ACC112 (cell line): ENCODE measurements around the gene SHROOM3.

ENCODE experiments used
- H2AFZ ChIP-seq: fragments of 200-600 bp; sonication (generic); one replicate; pipeline ENCODE4 v1.6.0; 2017; ENCODE audit warnings: antibody characterized with exemption, low read length; ENCODE audit not compliant: unreplicated experiment
- H3K27ac ChIP-seq: fragments of 200-600 bp; sonication (generic); 2 replicates; pipeline ENCODE4 v1.5.1; 2014; ENCODE audit warnings: low read depth, mild to moderate bottlenecking, antibody characterized with exemption, low read length, moderate library complexity
- H3K27me3 ChIP-seq: fragments of 200-600 bp; sonication (generic); 2 replicates; pipeline ENCODE4 v1.6.1; 2014; ENCODE audit warnings: mild to moderate bottlenecking, antibody characterized with exemption, low read length, moderate library complexity, mixed read lengths; ENCODE audit not compliant: insufficient read depth
- H3K36me3 ChIP-seq: fragments of 200-600 bp; sonication (generic); 2 replicates; pipeline ENCODE4 v1.6.1; 2016; ENCODE audit warnings: mild to moderate bottlenecking, antibody characterized with exemption, low read length, moderate library complexity, mixed read lengths; ENCODE audit not compliant: insufficient read depth
- H3K4me1 ChIP-seq: fragments of 200-600 bp; sonication (generic); one replicate; pipeline ENCODE4 v1.6.1; 2016; ENCODE audit warnings: low read length, mixed read lengths; ENCODE audit not compliant: insufficient read depth, unreplicated experiment, control insufficient read depth
- H3K4me3 ChIP-seq: fragments of 200-600 bp; sonication (generic); 2 replicates; pipeline ENCODE4 v1.5.1; 2014; ENCODE audit warnings: mild to moderate bottlenecking, low read depth, low read length
- H3K79me2 ChIP-seq: fragments of 200-600 bp; sonication (generic); one replicate; pipeline ENCODE4 v1.6.0; 2016; ENCODE audit warnings: low read length; ENCODE audit not compliant: control insufficient read depth, unreplicated experiment, insufficient read depth

The SHROOM3 gene

GRCh38 chr4:76434901-76435527 is at the start of gene SHROOM3:
Gene SHROOM3 (plus strand): TSS chr4:76435229. CDS start chr4:76436053, 824 bp downstream.
- Histone ChIP-seq H3K27me3 (peaks cover 32% of the 10 kb centered on the region), H3K36me3 (no peaks in the 10 kb centered on the region), H3K4me3 (peak within 1 kb of the TSS; percentile 36), H2AFZ (peak within 1 kb of the TSS; percentile 45), H3K79me2 (no peaks in the 10 kb centered on the region), H3K4me1 (no peaks in the 10 kb centered on the region), H3K27ac (no peak within 1 kb of the TSS)

GRCh38 chr4:76385974-76386373 is 49.1 kb upstream of the SHROOM3 start:
- no peaks in the 10 kb centered on the region for H3K79me2 ChIP-seq
- H3K4me3 ChIP-seq = no peak overlapping the region
- no peak overlapping the region for H2AFZ ChIP-seq

GRCh38 chr4:76386566-76387305 is 48.3 kb upstream of the SHROOM3 start:
- no peaks in the 10 kb centered on the region for H3K27me3 ChIP-seq
- H3K4me3 ChIP-seq = no peak overlapping the region
- H3K79me2 ChIP-seq = no peaks in the 10 kb centered on the region
- H3K27ac ChIP-seq = no peak overlapping the region
- no peak overlapping the region for H2AFZ ChIP-seq
- H3K4me1 ChIP-seq = no peaks in the 10 kb centered on the region
- no peaks in the 10 kb centered on the region for H3K36me3 ChIP-seq

More at GRCh38 chr4:76385974-76386373, 49.1 kb upstream of the SHROOM3 start:
- H3K36me3 ChIP-seq = no peaks in the 10 kb centered on the region
- no peak overlapping the region for H3K27ac ChIP-seq
- H3K4me1 ChIP-seq = no peaks in the 10 kb centered on the region
- no peaks in the 10 kb centered on the region for H3K27me3 ChIP-seq

- H3K79me2 ChIP-seq = no peaks in the 10 kb centered on the region
- no peak overlapping the region for H2AFZ ChIP-seq
- H3K4me3 ChIP-seq = no peak overlapping the region
- H3K27ac ChIP-seq = no peak overlapping the region
- no peaks in the 10 kb centered on the region for H3K4me1 ChIP-seq
- H3K27me3 ChIP-seq = no peaks in the 10 kb centered on the region
- no peaks in the 10 kb centered on the region for H3K36me3 ChIP-seq
Measured at GRCh38 chr4:76388160-76388908, 46.7 kb upstream of the SHROOM3 start.

GRCh38 chr4:76401654-76402053 is 33.4 kb upstream of the SHROOM3 start:
- Histone ChIP-seq H2AFZ (no peak overlapping the region), H3K4me3 (no peak overlapping the region), H3K79me2 (no peaks in the 10 kb centered on the region), H3K4me1 (no peaks in the 10 kb centered on the region), H3K27me3 (no peaks in the 10 kb centered on the region), H3K36me3 (no peaks in the 10 kb centered on the region), H3K27ac (no peak overlapping the region)

GRCh38 chr4:76406081-76406480 is 28.9 kb upstream of the SHROOM3 start:
- no peaks in the 10 kb centered on the region for H3K36me3 ChIP-seq
- no peak overlapping the region for H2AFZ ChIP-seq
- no peaks in the 10 kb centered on the region for H3K79me2 ChIP-seq
- no peak overlapping the region for H3K4me3 ChIP-seq
- H3K27ac ChIP-seq = no peak overlapping the region
- no peaks in the 10 kb centered on the region for H3K4me1 ChIP-seq
- H3K27me3 ChIP-seq = no peaks in the 10 kb centered on the region

- Histone ChIP-seq H3K79me2 (no peaks in the 10 kb centered on the region), H3K4me1 (no peaks in the 10 kb centered on the region), H3K27me3 (no peaks in the 10 kb centered on the region), H3K4me3 (no peak overlapping the region), H3K27ac (no peak overlapping the region), H3K36me3 (no peaks in the 10 kb centered on the region), H2AFZ (no peak overlapping the region)
Measured at GRCh38 chr4:76407440-76408119, 27.4 kb upstream of the SHROOM3 start.

GRCh38 chr4:76410636-76411035 is 24.4 kb upstream of the SHROOM3 start:
- Histone ChIP-seq H3K4me3 (no peak overlapping the region), H3K27ac (no peak overlapping the region), H2AFZ (no peak overlapping the region), H3K4me1 (no peaks in the 10 kb centered on the region), H3K27me3 (no peaks in the 10 kb centered on the region), H3K36me3 (no peaks in the 10 kb centered on the region), H3K79me2 (no peaks in the 10 kb centered on the region)

GRCh38 chr4:76420188-76420761 is 14.8 kb upstream of the SHROOM3 start:
- H3K27ac ChIP-seq = no peak overlapping the region
- peak overlapping the region; percentile 99 for H2AFZ ChIP-seq
- H3K4me3 ChIP-seq = peak overlapping the region; percentile 97
- H3K36me3 ChIP-seq = no peaks in the 10 kb centered on the region
- H3K79me2 ChIP-seq = no peaks in the 10 kb centered on the region
- H3K27me3 ChIP-seq = no peaks in the 10 kb centered on the region
- H3K4me1 ChIP-seq = no peaks in the 10 kb centered on the region
